GM12801 (cell line): Measurements from ENCODE around the gene EPOP.

Experiments
- TF ChIP-seq, protein P1 (sequence below): IDR thresholded peaks from one replicate; pipeline ENCODE4 v1.5.1; 2011; ENCODE audit warnings: control low read depth; ENCODE audit not compliant: insufficient read length; ENCODE audit errors: extremely low read depth

Gene EPOP

DNA sequence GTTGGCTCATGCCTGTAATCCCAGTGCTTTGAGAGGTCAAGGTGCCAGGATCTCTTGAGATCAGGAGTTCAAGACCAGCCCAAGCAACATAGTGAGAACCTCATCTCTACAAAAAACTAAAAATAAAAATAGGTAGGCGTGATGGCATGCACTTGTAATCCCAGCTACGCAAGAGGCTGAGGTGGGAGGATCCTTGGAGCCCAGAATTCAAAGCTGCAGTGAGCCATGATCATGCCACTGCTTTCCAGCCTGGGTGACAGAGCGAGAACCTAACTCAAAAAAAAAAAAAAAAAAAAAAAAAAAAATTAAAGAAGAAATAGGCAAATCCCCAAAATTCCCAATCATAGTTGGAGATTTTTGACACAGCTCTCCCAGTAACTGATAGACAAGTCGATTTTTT, 36.8 kb downstream of the EPOP start:
- TF ChIP-seq, protein P1, sequence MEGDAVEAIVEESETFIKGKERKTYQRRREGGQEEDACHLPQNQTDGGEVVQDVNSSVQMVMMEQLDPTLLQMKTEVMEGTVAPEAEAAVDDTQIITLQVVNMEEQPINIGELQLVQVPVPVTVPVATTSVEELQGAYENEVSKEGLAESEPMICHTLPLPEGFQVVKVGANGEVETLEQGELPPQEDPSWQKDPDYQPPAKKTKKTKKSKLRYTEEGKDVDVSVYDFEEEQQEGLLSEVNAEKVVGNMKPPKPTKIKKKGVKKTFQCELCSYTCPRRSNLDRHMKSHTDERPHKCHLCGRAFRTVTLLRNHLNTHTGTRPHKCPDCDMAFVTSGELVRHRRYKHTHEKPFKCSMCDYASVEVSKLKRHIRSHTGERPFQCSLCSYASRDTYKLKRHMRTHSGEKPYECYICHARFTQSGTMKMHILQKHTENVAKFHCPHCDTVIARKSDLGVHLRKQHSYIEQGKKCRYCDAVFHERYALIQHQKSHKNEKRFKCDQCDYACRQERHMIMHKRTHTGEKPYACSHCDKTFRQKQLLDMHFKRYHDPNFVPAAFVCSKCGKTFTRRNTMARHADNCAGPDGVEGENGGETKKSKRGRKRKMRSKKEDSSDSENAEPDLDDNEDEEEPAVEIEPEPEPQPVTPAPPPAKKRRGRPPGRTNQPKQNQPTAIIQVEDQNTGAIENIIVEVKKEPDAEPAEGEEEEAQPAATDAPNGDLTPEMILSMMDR = no peak

DNA sequence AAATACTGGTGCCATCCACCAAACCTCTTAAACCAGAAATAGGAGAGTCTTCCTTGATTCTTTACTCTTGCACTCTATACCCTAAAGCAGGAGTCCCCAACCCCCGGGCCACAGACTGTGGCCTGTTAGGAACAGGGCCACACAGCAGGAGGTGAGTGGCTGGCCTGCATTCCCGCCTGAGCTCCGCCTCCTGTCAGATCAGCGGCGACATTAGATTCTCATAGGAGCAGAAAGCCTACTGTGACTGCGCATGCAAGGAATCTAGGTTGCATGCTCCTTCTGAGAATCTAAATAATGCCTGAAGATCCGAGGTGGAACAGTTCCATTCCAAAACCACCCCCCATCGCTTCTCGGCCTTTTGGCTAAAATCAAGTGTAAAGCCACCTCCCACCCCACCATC, 38.7 kb downstream of the EPOP start:
- TF ChIP-seq, protein P1 = no peak

DNA sequence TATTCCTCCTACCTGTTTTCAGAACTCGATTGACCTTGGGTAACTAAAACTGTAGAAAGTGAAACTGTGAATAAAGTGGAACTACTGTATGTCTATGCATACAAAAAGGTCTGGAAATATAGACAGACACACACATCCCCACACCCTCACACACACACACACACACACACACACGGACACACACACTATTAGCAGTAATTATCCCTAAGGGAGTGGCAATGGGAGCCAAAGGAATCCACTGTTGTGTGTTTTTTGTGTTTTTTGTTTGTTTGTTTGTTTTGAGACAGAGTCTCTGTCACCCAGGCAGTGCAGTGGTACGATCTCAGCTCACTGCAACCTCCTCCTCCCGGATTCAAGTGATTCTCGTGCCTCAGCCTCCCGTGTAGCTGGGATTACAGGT, 42.4 kb downstream of the EPOP start:
- TF ChIP-seq, protein P1 = no peak

DNA sequence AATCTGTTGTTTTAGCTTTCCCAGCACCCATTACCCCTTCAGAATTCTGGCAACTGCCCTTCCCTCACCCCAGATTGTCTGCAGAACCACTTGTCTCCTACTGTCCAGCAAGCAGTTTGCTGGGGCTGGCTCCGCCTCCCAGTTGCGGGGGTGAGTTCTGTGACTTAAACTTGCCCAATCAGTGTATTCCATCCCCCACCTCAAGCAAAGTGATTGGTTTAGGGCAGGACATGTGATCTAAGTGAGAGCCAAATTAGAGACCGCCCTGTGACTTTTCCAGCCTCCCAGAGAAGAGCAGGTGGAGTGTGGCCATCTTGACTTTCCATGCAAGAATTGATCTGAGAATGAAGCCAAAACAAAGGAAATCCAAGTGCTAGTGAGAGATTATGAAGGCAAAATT, 46.3 kb downstream of the EPOP start:
- TF ChIP-seq, protein P1 = no peak

DNA sequence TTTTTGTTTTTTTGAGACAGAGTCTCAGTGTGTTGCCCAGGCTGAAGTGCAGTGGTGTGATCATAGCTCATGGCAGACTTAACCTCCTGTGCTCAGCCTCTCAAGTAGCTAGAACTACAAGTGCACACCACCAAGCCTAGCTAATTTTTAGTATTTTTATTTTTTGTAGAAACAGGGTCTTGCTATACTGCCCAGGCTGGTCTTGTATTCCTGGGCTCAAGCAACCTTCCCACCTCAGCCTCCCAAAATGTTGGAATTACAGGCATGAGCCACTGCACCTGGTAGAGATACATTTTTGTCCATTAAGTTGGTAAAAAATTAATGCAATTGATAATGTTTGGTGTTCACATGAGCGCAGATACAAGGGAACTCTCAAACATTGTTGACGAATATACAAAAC, 46.8 kb downstream of the EPOP start:
- TF ChIP-seq, protein P1 = no peak

DNA sequence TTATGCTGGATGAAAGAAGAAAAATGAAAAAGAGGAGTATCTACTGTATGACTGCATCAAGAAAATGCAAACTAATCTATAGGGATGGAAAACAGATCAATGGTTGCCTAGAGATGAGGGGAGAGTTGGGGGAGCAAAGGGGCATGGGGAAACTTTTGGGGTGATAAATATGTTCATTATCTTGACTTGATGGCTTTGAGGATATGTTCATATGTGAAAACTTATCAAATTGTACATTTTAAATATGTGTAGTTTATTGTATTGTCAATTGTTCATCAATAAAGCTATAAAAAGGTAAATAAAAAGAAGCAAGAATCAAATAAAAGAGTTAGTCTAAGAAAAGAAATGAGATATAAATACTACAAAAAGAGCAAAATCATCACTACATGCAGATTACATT, 49.3 kb downstream of the EPOP start:
- TF ChIP-seq, protein P1 = no peak
